ENCODE results near the gene MSI2. TPM values are rescaled to one million over a fixed set of nuclear protein-coding genes. Genes with fewer than 3 reads are reported as not detected.

Gene MSI2
- total RNA-seq, 4 donors from 2014 or later, result 14.9 to 24.4 (median 19.8) TPM

- no peak for ATAC-seq (ENCODE audit: low FRiP score)
- TF ChIP-seq, protein P1, sequence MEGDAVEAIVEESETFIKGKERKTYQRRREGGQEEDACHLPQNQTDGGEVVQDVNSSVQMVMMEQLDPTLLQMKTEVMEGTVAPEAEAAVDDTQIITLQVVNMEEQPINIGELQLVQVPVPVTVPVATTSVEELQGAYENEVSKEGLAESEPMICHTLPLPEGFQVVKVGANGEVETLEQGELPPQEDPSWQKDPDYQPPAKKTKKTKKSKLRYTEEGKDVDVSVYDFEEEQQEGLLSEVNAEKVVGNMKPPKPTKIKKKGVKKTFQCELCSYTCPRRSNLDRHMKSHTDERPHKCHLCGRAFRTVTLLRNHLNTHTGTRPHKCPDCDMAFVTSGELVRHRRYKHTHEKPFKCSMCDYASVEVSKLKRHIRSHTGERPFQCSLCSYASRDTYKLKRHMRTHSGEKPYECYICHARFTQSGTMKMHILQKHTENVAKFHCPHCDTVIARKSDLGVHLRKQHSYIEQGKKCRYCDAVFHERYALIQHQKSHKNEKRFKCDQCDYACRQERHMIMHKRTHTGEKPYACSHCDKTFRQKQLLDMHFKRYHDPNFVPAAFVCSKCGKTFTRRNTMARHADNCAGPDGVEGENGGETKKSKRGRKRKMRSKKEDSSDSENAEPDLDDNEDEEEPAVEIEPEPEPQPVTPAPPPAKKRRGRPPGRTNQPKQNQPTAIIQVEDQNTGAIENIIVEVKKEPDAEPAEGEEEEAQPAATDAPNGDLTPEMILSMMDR (IDR thresholded peaks at IDR 0.05), result no peak
- DNase-seq (ENCODE audit: low spot score), result no peak
Observed at GRCh38 chr17:57436565-57436964, 180.2 kb downstream of the MSI2 start.

GRCh38 chr17:57438066-57438731 is 181.9 kb downstream of the MSI2 start:
- DNase-seq (ENCODE audit: low spot score) (no peak), ATAC-seq (ENCODE audit: low FRiP score) (no peak)
- TF ChIP-seq, protein P1 (IDR thresholded peaks at IDR 0.05), result no peak

DNA sequence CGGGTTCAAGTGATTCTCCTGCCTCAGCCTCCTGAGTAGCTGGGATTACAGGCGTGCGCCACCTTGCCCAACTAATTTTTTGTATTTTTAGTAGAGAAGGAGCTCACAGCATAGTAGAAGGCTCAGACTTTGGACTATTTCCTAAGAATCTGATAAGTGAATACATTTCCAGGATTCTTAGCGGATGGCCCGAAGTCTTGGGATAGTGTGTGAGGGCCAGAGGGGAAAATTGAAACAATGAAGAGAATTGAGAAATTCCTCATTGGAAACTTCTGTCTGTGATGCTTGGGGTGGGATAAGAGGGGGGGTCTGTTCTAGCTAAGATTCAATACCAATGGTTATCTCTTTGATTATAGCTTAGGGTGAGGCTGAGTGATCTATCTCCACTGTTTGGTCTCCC is 183.3 kb downstream of the MSI2 start:
- DNase-seq (ENCODE audit: low spot score) (no peak), ATAC-seq (ENCODE audit: low FRiP score) (no peak)
- TF ChIP-seq, protein P1 (IDR thresholded peaks at IDR 0.05), result no peak

DNA sequence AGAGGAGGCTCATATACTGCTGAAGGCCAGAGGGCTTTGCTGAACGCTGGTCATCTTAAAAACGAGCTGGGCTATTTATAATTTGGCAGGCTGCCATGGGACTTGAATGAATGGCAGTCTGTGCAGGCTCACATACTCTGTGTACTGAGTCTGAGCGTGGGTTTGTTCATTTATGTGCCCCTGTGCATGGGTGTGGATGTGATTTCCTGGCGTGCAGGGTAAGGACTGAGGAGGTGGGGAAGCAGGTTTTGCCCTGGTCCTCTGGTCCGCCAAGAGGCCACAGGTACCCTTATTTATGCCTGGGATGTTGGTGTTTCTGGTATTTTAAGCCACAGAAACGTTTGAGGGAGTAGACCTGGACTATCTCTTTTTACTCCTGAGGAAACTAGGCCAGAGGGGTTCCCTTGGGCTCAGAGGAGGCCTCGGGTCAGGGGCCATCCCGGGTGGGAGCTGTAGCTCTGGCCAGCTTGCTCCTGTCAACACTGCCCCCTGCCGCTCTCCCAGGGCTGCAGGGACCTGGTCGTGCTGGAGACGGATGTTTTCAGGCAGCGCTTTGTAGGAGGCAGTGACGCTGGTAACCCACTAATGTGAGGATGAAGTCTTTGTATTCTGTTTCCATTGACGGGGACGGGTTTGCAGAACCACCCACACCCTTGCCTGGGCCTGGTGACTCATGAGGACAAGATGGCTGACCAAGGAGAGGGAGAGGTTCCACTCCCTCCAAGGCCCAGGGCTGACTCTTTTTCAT is 184.4 kb downstream of the MSI2 start:
- ATAC-seq (ENCODE audit: low FRiP score), result peak; percentile 63
- DNase-seq (ENCODE audit: low spot score), result no peak
- TF ChIP-seq, protein P1 (IDR thresholded peaks at IDR 0.05), result no peak

DNA sequence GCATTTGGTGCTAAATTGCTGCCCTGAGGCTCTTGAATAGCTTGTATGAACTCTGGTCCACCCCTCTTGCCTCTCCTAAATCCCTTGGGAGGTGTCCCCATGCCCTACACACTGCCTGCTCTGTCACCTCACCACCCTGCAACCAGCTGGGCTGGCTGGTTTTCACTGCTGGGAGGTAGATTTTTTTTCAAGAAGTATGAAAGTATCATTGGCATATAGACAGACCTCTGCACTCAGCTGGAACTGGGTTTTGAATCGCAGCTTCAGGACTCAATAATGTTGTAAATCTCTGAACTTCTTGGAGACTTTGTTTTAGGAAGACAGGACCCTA is 184.9 kb downstream of the MSI2 start:
- DNase-seq (ENCODE audit: low spot score), result no peak
- no peak for ATAC-seq (ENCODE audit: low FRiP score)
- TF ChIP-seq, protein P1 (IDR thresholded peaks at IDR 0.05), result no peak

DNA sequence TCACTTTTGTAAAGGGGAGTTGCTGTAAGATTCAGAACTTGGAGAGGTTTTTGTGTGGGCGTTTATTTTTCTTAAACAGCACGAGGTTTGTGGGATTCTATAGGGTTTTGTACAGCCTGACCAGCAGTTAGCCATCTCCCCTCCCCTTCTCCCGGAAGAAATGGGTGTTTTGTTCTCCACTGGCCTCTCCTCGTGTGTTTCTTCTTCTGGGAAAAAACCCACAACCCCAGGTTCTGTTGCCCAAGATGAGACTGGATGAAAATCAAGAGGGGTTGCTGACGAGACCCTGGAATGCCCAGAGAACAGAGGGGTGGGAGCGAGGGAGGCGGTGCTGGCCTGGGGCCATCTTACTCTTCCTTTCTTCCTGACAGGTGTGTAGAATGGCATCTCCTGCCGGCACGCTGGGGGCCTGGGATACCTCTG is 186.1 kb downstream of the MSI2 start:
- DNase-seq (ENCODE audit: low spot score), result no peak
- TF ChIP-seq, protein P1 (IDR thresholded peaks at IDR 0.05), result no peak
- no peak for ATAC-seq (ENCODE audit: low FRiP score)
